HepG2 (cell line): ENCODE data around the gene ZCCHC4. TPM values are rescaled to one million over a fixed set of nuclear protein-coding genes. Genes with fewer than 3 reads are reported as not detected.

Experiments
- FOXO1 ChIP-seq: sonication (generic); formaldehyde crosslinking; IDR thresholded peaks from 2 replicates; pipeline ENCODE4 v1.4.0; 2020; ENCODE audit warnings: missing genetic modification reagents
- FOXP4 ChIP-seq: sonication (generic); formaldehyde crosslinking; IDR thresholded peaks from 2 replicates; pipeline ENCODE4 v1.4.0; 2020; ENCODE audit warnings: missing genetic modification reagents
- GATA4 ChIP-seq: sonication (generic); IDR thresholded peaks from 2 replicates; pipeline ENCODE4 v1.6.1; 2016; ENCODE audit warnings: antibody characterized with exemption, low read depth, borderline replicate concordance
- GPBP1L1 ChIP-seq: sonication (generic); formaldehyde crosslinking; IDR thresholded peaks from 2 replicates; pipeline ENCODE4 v1.5.0; 2020; ENCODE audit warnings: mild to moderate bottlenecking, missing genetic modification reagents
- HNF1A ChIP-seq, 2 experiments: sonication (generic) in 1 of 2; formaldehyde crosslinking in 1 of 2; IDR thresholded peaks; 2 replicates each; pipeline versions ENCODE4 v1.4.0 to v1.6.1; 2016 to 2020; ENCODE audit warnings: borderline replicate concordance in 1 of 2, low read depth in 1 of 2, mild to moderate bottlenecking in 1 of 2, missing genetic modification reagents in 1 of 2
- MTF2 ChIP-seq: sonication (generic); formaldehyde crosslinking; IDR thresholded peaks from 2 replicates; pipeline ENCODE4 v1.5.0; 2020; ENCODE audit warnings: missing genetic modification reagents, borderline replicate concordance
- NFRKB ChIP-seq: fragments of 450-650 bp; IDR thresholded peaks from 2 replicates; pipeline ENCODE4 v1.6.1; 2017
- SNAI1 ChIP-seq: sonication (generic); formaldehyde crosslinking; IDR thresholded peaks from 2 replicates; pipeline ENCODE4 v1.5.0; 2020; ENCODE audit warnings: mild to moderate bottlenecking, missing genetic modification reagents, borderline replicate concordance
- SOX5 ChIP-seq: IDR thresholded peaks from 2 replicates; pipeline ENCODE4 v1.6.1; 2016; ENCODE audit warnings: borderline replicate concordance
- ZNF431 ChIP-seq: sonication (generic); formaldehyde crosslinking; IDR thresholded peaks from 2 replicates; pipeline ENCODE4 v1.9.0; 2022; ENCODE audit warnings: missing genetic modification reagents, low read depth, mild to moderate bottlenecking, borderline replicate concordance
- ZNF564 ChIP-seq: sonication (generic); formaldehyde crosslinking; IDR thresholded peaks from 2 replicates; pipeline ENCODE4 v1.8.1; 2023; ENCODE audit warnings: mild to moderate bottlenecking, missing genetic modification reagents
- ZNF569 ChIP-seq: sonication (generic); formaldehyde crosslinking; IDR thresholded peaks from 2 replicates; pipeline ENCODE4 v1.5.0; 2020; ENCODE audit warnings: mild to moderate bottlenecking, missing genetic modification reagents, moderate library complexity, borderline replicate concordance
- polyA plus RNA-seq, 8 experiments: library from polyadenylated mRNA; depleted of rRNA in 3 of 8; stranded (reverse) in 7 of 8; unstranded in 1 of 8; fragments of >200 nt; fragmentation: Illumina TruSeq in 4 of 8; extraction: Trizol in 4 of 8; gene quantifications; 2 replicates each; pipeline versions ENCODE4 v1.2.1 to v1.2.3, GENCODE V29; 2011 to 2016; ENCODE audit warnings: low read depth in 4 of 8, missing spikeins in 1 of 8, mixed read lengths in 1 of 8; ENCODE audit not compliant: insufficient read depth in 1 of 8
- total RNA-seq, 5 experiments: library from RNA; depleted of rRNA; stranded (reverse); fragments of >200 nt; fragmentation: Illumina TruSeq; extraction: Trizol; gene quantifications; 2 replicates each; pipeline ENCODE4 v1.2.3, GENCODE V29; 2016; ENCODE audit warnings: low read depth in 1 of 5
- TF ChIP-seq, protein P1 (sequence below): sonication (generic); formaldehyde crosslinking; IDR thresholded peaks from 2 replicates; pipeline ENCODE4 v1.5.1; 2020; ENCODE audit warnings: mild to moderate bottlenecking, missing genetic modification reagents

The ZCCHC4 gene
- total and polyA plus RNA-seq, 2 of the 13 experiments (the other 11 are each of a cell fraction or from before 2014, with no cell fraction given), result 13.2 to 15.0 TPM

- TF ChIP-seq HNF1A (IDR thresholded peaks at IDR 0.05; ENCODE audit: low read depth) (no peak), HNF1A (CRISPR knock-in tag; IDR thresholded peaks at IDR 0.05; ENCODE audit: borderline replicate concordance) (peak; percentile 46; the same call in 1 of the 2 replicates), SNAI1 (CRISPR knock-in tag) (no peak), ZNF564 (CRISPR knock-in tag) (no peak), ZNF569 (CRISPR knock-in tag) (no peak), NFRKB (no peak), GATA4 (peak; percentile 68; the same call in 1 of the 2 replicates), FOXP4 (CRISPR knock-in tag) (peak; percentile 50; the same call in 1 of the 2 replicates), FOXO1 (peak; percentile 44; the same call in 1 of the 2 replicates), GPBP1L1 (no peak), SOX5 (CRISPR knock-in tag) (peak; percentile 44; the same call in 1 of the 2 replicates), ZNF431 (CRISPR knock-in tag) (no peak), MTF2 (CRISPR knock-in tag) (no peak)
- TF ChIP-seq, protein P1, sequence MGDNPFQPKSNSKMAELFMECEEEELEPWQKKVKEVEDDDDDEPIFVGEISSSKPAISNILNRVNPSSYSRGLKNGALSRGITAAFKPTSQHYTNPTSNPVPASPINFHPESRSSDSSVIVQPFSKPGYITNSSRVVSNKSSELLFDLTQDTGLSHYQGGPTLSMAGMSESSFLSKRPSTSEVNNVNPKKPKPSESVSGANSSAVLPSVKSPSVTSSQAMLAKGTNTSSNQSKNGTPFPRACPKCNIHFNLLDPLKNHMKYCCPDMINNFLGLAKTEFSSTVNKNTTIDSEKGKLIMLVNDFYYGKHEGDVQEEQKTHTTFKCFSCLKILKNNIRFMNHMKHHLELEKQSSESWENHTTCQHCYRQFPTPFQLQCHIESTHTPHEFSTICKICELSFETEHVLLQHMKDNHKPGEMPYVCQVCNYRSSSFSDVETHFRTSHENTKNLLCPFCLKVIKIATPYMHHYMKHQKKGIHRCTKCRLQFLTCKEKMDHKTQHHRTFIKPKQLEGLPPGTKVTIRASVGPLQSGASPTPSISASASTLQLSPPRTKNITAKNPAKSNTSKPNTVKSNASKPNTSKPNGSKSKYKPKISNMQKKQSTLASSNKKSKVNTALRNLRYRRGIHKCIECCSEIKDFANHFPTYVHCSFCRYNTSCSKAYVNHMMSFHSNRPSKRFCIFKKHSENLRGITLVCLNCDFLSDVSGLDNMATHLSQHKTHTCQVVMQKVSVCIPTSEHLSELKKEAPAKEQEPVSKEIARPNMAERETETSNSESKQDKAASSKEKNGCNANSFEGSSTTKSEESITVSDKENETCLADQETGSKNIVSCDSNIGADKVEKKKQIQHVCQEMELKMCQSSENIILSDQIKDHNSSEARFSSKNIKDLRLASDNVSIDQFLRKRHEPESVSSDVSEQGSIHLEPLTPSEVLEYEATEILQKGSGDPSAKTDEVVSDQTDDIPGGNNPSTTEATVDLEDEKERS (CRISPR knock-in tag), result no peak
These were observed 55.7 kb downstream of the ZCCHC4 start (continued) for GRCh38 chr4:25368315-25368714.
